Upper lobe of left lung (tissue), 4 donors: ENCODE data around the gene CEP85L.

Experiments
- POLR2A ChIP-seq, 4 donors: fragments of 450-650 bp; IDR thresholded peaks; one replicate each; pipeline ENCODE4 v1.5.1; 2016 to 2017; ENCODE audit warnings: antibody characterized with exemption in 4 of 4, mild to moderate bottlenecking in 2 of 4
- TF ChIP-seq, protein P1 (sequence below), 6 experiments: fragments of 450-650 bp in 4 of 6; fragments of 200-600 bp in 2 of 6; sonication (generic) in 2 of 6; IDR thresholded peaks; one replicate each; pipeline ENCODE4 v1.5.1; 2016 to 2019; ENCODE audit warnings: antibody characterized with exemption in 6 of 6

DNA sequence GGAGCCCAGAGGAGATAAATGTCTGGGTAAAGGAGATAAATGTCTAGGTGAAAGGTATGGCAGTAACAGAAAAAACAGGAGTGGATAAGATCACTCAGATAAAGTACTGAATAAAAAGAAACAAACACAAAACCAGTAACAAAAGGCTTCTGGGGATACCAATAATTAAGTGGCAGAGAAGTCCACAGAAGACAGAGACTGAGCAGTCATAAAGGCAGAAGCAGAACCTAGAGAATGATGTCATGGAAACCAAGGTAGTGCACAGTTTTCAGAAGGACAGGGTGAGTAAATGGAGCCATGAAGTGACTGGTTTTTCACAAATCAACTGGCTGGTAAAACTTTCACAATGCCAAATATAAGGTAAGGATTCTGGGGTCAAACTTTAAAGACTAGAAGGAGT, 184.2 kb downstream of the CEP85L start:
- TF ChIP-seq, protein P1, sequence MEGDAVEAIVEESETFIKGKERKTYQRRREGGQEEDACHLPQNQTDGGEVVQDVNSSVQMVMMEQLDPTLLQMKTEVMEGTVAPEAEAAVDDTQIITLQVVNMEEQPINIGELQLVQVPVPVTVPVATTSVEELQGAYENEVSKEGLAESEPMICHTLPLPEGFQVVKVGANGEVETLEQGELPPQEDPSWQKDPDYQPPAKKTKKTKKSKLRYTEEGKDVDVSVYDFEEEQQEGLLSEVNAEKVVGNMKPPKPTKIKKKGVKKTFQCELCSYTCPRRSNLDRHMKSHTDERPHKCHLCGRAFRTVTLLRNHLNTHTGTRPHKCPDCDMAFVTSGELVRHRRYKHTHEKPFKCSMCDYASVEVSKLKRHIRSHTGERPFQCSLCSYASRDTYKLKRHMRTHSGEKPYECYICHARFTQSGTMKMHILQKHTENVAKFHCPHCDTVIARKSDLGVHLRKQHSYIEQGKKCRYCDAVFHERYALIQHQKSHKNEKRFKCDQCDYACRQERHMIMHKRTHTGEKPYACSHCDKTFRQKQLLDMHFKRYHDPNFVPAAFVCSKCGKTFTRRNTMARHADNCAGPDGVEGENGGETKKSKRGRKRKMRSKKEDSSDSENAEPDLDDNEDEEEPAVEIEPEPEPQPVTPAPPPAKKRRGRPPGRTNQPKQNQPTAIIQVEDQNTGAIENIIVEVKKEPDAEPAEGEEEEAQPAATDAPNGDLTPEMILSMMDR (IDR thresholded peaks at IDR 0.05) = no peak
- TF ChIP-seq POLR2A (IDR thresholded peaks at IDR 0.05) = no peak
